NK-92 (cell line): ENCODE results near the gene STPG3.

Source experiments
- DNase-seq: peaks from one replicate; lab custom pipeline; 2025; ENCODE audit not compliant: unreplicated experiment; lab: John Stamatoyannopoulos, UW

Gene STPG3

GRCh38 chr9:137264067-137264466 is 13.0 kb downstream of the STPG3 start:
- no peak for DNase-seq

- no peak for DNase-seq
These were observed 14.5 kb downstream of the STPG3 start for GRCh38 chr9:137265496-137266161.

- DNase-seq, result no peak
These were observed 15.1 kb downstream of the STPG3 start for GRCh38 chr9:137266162-137266527.

GRCh38 chr9:137266585-137267453 is 15.7 kb downstream of the STPG3 start:
- DNase-seq, result no peak

GRCh38 chr9:137267933-137268355 is 16.9 kb downstream of the STPG3 start:
- DNase-seq, result no peak

- no peak for DNase-seq
These were observed 17.6 kb downstream of the STPG3 start for GRCh38 chr9:137268538-137269201.

- DNase-seq, result no peak
These were observed 18.2 kb downstream of the STPG3 start for GRCh38 chr9:137269231-137269772.

- no peak for DNase-seq
These were observed 20.0 kb downstream of the STPG3 start for GRCh38 chr9:137270929-137271695.

- DNase-seq, result no peak
These were observed 20.6 kb downstream of the STPG3 start for GRCh38 chr9:137271696-137272076.

GRCh38 chr9:137272241-137273094 is 21.4 kb downstream of the STPG3 start:
- DNase-seq, result no peak

- DNase-seq, result no peak
These were observed 22.0 kb downstream of the STPG3 start for GRCh38 chr9:137273095-137273490.

GRCh38 chr9:137273611-137274320 is 22.7 kb downstream of the STPG3 start:
- DNase-seq, result no peak

GRCh38 chr9:137275203-137275587 is 24.1 kb downstream of the STPG3 start:
- no peak for DNase-seq

- DNase-seq, result no peak
These were observed 24.7 kb downstream of the STPG3 start for GRCh38 chr9:137275588-137276472.

- no peak for DNase-seq
These were observed 25.6 kb downstream of the STPG3 start for GRCh38 chr9:137276473-137277328.

- no peak for DNase-seq
These were observed 26.4 kb downstream of the STPG3 start, which contains the start of gene TOR4A for GRCh38 chr9:137277329-137278041. Gene TOR4A, plus strand, starts transcription at chr9:137277726. Its CDS starts 964 bp downstream, at chr9:137278690.
